Measurements from ENCODE around the gene TOR1A. TPM values are rescaled to one million over a fixed set of nuclear protein-coding genes. Genes with fewer than 3 reads are reported as not detected.
A peak's percentile ranks its signal among the peaks of the same experiment; 100 is the strongest.

TOR1A gene
- total and polyA plus RNA-seq, 2 experiments from 2014 or later, result 23.6 to 45.7 TPM

DNA sequence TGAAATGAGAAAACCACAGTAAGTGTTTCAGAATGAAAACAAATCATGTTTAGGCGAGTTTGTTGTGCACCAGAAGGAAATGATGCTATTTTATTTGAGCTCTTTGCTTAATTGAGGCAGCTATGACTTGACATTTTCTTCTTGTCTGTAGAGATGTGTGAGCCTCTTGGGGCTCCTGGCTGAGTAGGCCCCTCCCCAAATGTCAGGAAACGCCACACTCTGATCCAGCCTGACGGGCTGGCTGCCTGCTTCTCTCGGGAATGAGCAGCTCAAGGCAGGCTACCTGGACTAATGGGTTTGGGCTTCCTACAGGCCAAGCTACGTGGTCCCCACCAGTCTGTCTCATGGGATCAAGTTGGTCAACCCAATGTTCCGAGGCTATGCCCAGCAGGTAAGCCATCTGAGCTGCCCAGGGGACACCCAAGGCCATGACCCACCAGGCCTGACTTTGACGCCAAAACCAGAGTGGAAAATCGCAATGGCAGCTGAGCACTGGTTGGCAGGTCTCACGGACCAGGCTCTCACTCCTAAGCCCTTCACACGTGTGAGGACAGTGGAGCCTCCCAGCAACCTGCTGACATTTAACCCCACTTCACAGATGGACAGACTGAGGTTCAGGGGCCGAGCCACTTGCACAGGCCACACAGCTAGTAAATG is 41.2 kb upstream of the TOR1A start:
- TF ChIP-seq NANOG (IDR thresholded peaks at IDR 0.05; ENCODE audit: borderline replicate concordance), result no peak
- no peak for TF ChIP-seq ZNF331 (CRISPR knock-in tag; IDR thresholded peaks at IDR 0.05; ENCODE audit: low read depth)
- TF ChIP-seq, protein P1, sequence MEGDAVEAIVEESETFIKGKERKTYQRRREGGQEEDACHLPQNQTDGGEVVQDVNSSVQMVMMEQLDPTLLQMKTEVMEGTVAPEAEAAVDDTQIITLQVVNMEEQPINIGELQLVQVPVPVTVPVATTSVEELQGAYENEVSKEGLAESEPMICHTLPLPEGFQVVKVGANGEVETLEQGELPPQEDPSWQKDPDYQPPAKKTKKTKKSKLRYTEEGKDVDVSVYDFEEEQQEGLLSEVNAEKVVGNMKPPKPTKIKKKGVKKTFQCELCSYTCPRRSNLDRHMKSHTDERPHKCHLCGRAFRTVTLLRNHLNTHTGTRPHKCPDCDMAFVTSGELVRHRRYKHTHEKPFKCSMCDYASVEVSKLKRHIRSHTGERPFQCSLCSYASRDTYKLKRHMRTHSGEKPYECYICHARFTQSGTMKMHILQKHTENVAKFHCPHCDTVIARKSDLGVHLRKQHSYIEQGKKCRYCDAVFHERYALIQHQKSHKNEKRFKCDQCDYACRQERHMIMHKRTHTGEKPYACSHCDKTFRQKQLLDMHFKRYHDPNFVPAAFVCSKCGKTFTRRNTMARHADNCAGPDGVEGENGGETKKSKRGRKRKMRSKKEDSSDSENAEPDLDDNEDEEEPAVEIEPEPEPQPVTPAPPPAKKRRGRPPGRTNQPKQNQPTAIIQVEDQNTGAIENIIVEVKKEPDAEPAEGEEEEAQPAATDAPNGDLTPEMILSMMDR (conservative IDR thresholded peaks at IDR 0.05; ENCODE audit: low read depth in 2 of 2), result no peak
- no peak for TF ChIP-seq CREB1 (CRISPR knock-in tag; IDR thresholded peaks at IDR 0.05; ENCODE audit: low read depth)
- TF ChIP-seq, protein P2, sequence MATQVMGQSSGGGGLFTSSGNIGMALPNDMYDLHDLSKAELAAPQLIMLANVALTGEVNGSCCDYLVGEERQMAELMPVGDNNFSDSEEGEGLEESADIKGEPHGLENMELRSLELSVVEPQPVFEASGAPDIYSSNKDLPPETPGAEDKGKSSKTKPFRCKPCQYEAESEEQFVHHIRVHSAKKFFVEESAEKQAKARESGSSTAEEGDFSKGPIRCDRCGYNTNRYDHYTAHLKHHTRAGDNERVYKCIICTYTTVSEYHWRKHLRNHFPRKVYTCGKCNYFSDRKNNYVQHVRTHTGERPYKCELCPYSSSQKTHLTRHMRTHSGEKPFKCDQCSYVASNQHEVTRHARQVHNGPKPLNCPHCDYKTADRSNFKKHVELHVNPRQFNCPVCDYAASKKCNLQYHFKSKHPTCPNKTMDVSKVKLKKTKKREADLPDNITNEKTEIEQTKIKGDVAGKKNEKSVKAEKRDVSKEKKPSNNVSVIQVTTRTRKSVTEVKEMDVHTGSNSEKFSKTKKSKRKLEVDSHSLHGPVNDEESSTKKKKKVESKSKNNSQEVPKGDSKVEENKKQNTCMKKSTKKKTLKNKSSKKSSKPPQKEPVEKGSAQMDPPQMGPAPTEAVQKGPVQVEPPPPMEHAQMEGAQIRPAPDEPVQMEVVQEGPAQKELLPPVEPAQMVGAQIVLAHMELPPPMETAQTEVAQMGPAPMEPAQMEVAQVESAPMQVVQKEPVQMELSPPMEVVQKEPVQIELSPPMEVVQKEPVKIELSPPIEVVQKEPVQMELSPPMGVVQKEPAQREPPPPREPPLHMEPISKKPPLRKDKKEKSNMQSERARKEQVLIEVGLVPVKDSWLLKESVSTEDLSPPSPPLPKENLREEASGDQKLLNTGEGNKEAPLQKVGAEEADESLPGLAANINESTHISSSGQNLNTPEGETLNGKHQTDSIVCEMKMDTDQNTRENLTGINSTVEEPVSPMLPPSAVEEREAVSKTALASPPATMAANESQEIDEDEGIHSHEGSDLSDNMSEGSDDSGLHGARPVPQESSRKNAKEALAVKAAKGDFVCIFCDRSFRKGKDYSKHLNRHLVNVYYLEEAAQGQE (IDR thresholded peaks at IDR 0.05; ENCODE audit: unreplicated experiment), result no peak
- TF ChIP-seq, protein P3, sequence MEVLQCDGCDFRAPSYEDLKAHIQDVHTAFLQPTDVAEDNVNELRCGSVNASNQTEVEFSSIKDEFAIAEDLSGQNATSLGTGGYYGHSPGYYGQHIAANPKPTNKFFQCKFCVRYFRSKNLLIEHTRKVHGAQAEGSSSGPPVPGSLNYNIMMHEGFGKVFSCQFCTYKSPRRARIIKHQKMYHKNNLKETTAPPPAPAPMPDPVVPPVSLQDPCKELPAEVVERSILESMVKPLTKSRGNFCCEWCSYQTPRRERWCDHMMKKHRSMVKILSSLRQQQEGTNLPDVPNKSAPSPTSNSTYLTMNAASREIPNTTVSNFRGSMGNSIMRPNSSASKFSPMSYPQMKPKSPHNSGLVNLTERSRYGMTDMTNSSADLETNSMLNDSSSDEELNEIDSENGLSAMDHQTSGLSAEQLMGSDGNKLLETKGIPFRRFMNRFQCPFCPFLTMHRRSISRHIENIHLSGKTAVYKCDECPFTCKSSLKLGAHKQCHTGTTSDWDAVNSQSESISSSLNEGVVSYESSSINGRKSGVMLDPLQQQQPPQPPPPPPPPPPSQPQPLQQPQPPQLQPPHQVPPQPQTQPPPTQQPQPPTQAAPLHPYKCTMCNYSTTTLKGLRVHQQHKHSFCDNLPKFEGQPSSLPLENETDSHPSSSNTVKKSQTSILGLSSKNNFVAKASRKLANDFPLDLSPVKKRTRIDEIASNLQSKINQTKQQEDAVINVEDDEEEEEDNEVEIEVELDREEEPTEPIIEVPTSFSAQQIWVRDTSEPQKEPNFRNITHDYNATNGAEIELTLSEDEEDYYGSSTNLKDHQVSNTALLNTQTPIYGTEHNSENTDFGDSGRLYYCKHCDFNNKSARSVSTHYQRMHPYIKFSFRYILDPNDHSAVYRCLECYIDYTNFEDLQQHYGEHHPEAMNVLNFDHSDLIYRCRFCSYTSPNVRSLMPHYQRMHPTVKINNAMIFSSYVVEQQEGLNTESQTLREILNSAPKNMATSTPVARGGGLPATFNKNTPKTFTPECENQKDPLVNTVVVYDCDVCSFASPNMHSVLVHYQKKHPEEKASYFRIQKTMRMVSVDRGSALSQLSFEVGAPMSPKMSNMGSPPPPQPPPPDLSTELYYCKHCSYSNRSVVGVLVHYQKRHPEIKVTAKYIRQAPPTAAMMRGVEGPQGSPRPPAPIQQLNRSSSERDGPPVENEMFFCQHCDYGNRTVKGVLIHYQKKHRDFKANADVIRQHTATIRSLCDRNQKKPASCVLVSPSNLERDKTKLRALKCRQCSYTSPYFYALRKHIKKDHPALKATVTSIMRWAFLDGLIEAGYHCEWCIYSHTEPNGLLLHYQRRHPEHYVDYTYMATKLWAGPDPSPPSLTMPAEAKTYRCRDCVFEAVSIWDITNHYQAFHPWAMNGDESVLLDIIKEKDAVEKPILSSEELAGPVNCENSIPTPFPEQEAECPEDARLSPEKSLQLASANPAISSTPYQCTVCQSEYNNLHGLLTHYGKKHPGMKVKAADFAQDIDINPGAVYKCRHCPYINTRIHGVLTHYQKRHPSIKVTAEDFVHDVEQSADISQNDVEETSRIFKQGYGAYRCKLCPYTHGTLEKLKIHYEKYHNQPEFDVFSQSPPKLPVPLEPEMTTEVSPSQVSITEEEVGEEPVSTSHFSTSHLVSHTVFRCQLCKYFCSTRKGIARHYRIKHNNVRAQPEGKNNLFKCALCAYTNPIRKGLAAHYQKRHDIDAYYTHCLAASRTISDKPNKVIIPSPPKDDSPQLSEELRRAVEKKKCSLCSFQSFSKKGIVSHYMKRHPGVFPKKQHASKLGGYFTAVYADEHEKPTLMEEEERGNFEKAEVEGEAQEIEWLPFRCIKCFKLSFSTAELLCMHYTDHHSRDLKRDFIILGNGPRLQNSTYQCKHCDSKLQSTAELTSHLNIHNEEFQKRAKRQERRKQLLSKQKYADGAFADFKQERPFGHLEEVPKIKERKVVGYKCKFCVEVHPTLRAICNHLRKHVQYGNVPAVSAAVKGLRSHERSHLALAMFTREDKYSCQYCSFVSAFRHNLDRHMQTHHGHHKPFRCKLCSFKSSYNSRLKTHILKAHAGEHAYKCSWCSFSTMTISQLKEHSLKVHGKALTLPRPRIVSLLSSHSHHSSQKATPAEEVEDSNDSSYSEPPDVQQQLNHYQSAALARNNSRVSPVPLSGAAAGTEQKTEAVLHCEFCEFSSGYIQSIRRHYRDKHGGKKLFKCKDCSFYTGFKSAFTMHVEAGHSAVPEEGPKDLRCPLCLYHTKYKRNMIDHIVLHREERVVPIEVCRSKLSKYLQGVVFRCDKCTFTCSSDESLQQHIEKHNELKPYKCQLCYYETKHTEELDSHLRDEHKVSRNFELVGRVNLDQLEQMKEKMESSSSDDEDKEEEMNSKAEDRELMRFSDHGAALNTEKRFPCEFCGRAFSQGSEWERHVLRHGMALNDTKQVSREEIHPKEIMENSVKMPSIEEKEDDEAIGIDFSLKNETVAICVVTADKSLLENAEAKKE (CRISPR knock-in tag; IDR thresholded peaks at IDR 0.05), result no peak
- TF ChIP-seq POLR2AphosphoS5 (IDR thresholded peaks at IDR 0.05; ENCODE audit: low read depth), result no peak
- no peaks in the 10 kb centered on the region for H3K79me2 ChIP-seq (replicated peaks; ENCODE audit: insufficient read depth)
- peaks cover 12% of the 10 kb centered on the region for H3K27me3 Mint-ChIP-seq (ENCODE audit: insufficient read depth, low read depth, poor library complexity)
- no peaks in the 10 kb centered on the region; the same call in 2 of the 3 replicates for H3K9me3 Mint-ChIP-seq
- H3K36me3 ChIP-seq (ENCODE audit: insufficient read depth), result no peaks in the 10 kb centered on the region
- H3K27ac Mint-ChIP-seq, result peak overlapping the region; percentile 44; the same call in 1 of the 2 replicates
- H4K20me1 ChIP-seq (replicated peaks; ENCODE audit: insufficient read depth), result no peaks in the 10 kb centered on the region
- H3K27ac ChIP-seq (ENCODE audit: low read depth), result no peak overlapping the region
- no peak overlapping the region for H3K4me3 Mint-ChIP-seq
- no peak for DNase-seq (ENCODE audit: low spot score)
- no peaks in the 10 kb centered on the region for H3K27me3 ChIP-seq (ENCODE audit: insufficient read depth)
- H2AFZ ChIP-seq, result no peak overlapping the region
- peaks cover 25% of the 10 kb centered on the region; the same call in 2 of the 3 replicates for H3K36me3 Mint-ChIP-seq (ENCODE audit: low read depth)
- no peaks in the 10 kb centered on the region for H3F3A ChIP-seq (replicated peaks; ENCODE audit: low read depth)
- ATAC-seq, result no peak
- no peak overlapping the region for H3K4me3 ChIP-seq
- H3K4me2 ChIP-seq, result no peak overlapping the region
- no peaks in the 10 kb centered on the region for H3K4me1 Mint-ChIP-seq
- H3K4me1 ChIP-seq (ENCODE audit: insufficient read depth), result no peaks in the 10 kb centered on the region
- H3K9me2 ChIP-seq (ENCODE audit: insufficient read depth), result no peaks in the 10 kb centered on the region

Measured in GM23338 (cell line).